Measurements from ENCODE around the gene GABRE.
"Not testable (repeated sequence)": the region's sequence is repeated elsewhere in the genome, so short reads cannot be mapped to it uniquely, and the experiment has no call there.

The GABRE gene

GRCh38 chrX:151970027-151970426 is 4.4 kb downstream of the GABRE start:
- DNase-seq (ENCODE audit: low read depth in 2 of 2), result no peak

GRCh38 chrX:151966236-151966635 is 8.2 kb downstream of the GABRE start:
- no peak for DNase-seq (ENCODE audit: low read depth in 2 of 2)

- DNase-seq (ENCODE audit: low read depth in 2 of 2), result no peak
Measured at GRCh38 chrX:151962034-151962433, 12.4 kb downstream of the GABRE start.

GRCh38 chrX:151958101-151958500 is 16.4 kb downstream of the GABRE start:
- no peak for DNase-seq (ENCODE audit: low read depth in 2 of 2)

GRCh38 chrX:151954730-151955129 is 19.7 kb downstream of the GABRE start:
- DNase-seq (ENCODE audit: low read depth in 2 of 2), result no peak

GRCh38 chrX:151938172-151938571 is 36.3 kb downstream of the GABRE start:
- DNase-seq (ENCODE audit: low read depth in 2 of 2), result no peak

GRCh38 chrX:151935358-151935757 is 39.1 kb downstream of the GABRE start:
- no peak for DNase-seq (ENCODE audit: low read depth in 2 of 2)

- no peak for DNase-seq (ENCODE audit: low read depth in 2 of 2)
Measured at GRCh38 chrX:151929126-151929525, 45.4 kb downstream of the GABRE start.

- no peak for DNase-seq (ENCODE audit: low read depth in 2 of 2)
Measured at GRCh38 chrX:151923648-151924047, 50.8 kb downstream of the GABRE start.

GRCh38 chrX:151922692-151923091 is 51.8 kb downstream of the GABRE start:
- no peak for DNase-seq (ENCODE audit: low read depth in 2 of 2)

- DNase-seq (ENCODE audit: low read depth in 2 of 2), result no peak
Measured at GRCh38 chrX:151921866-151922265, 52.6 kb downstream of the GABRE start.

- DNase-seq (ENCODE audit: low read depth in 2 of 2), result no peak
Measured at GRCh38 chrX:151921292-151921691, 53.2 kb downstream of the GABRE start.

- no peak for DNase-seq (ENCODE audit: low read depth in 2 of 2)
Measured at GRCh38 chrX:151920530-151920929, 53.9 kb downstream of the GABRE start.

- DNase-seq (ENCODE audit: low read depth in 2 of 2), result no peak
Measured at GRCh38 chrX:151920101-151920500, 54.4 kb downstream of the GABRE start.

GRCh38 chrX:151919610-151920009 is 54.9 kb downstream of the GABRE start:
- no peak for DNase-seq (ENCODE audit: low read depth in 2 of 2)

- DNase-seq (ENCODE audit: low read depth in 2 of 2), result not testable (repeated sequence)
Measured at GRCh38 chrX:151918736-151919135, 55.7 kb downstream of the GABRE start.

- DNase-seq (ENCODE audit: low read depth in 2 of 2), result no peak
Measured at GRCh38 chrX:151912780-151913179, 61.7 kb downstream of the GABRE start, which contains the start of gene MAGEA4. MAGEA4 (plus strand) TSS chrX:151912889; CDS start chrX:151923665, 10,776 bp downstream.

GRCh38 chrX:151912221-151912620 is 62.3 kb downstream of the GABRE start:
- no peak for DNase-seq (ENCODE audit: low read depth in 2 of 2)

- no peak for DNase-seq (ENCODE audit: low read depth in 2 of 2)
Measured at GRCh38 chrX:151904989-151905388, 69.5 kb downstream of the GABRE start.
